ENCODE results near the gene AGR3. TPM values are rescaled to one million over a fixed set of nuclear protein-coding genes. Genes with fewer than 3 reads are reported as not detected.

Gene AGR3
- not detected for total RNA-seq

GRCh38 chr7:16881844-16882243, at the start of gene AGR3:
AGR3 (minus strand) TSS chr7:16881983; CDS start chr7:16878618, 3,365 bp downstream.

Small RNA genes lying within 50 kb of the gene (small RNA-seq; reads per million reads assigned to genes)
- not detected for gene AC098592.2 (ENCODE audit: low replicate concordance)

Other genes with a start within 250 kb of the AGR3 start
- 72.9 TPM for gene ANKMY2, start 236.2 kb downstream of the AGR3 start, total RNA-seq
- 79.5 TPM for gene BZW2, start 235.8 kb downstream of the AGR3 start, total RNA-seq
- 63.9 TPM for gene TSPAN13, start 128.2 kb downstream of the AGR3 start, total RNA-seq
- gene AGR2, start 77.0 kb downstream of the AGR3 start, total RNA-seq = not detected

All from parietal lobe (tissue), 2 donors.